OCI-LY1 (cell line): ENCODE data around the gene FAM3D.

Experiments used
- H2AFZ ChIP-seq: fragments of 200-600 bp; sonication (generic), shearing (Covaris generic); 2 replicates; pipeline ENCODE4 v1.6.0; 2014; ENCODE audit warnings: antibody characterized with exemption, mild to moderate bottlenecking, low read length
- H3F3A ChIP-seq: fragments of 200-600 bp; sonication (generic), shearing (Covaris generic); 2 replicates; pipeline ENCODE4 v1.6.0; 2014; ENCODE audit warnings: mild to moderate bottlenecking, antibody characterized with exemption, low read length, moderate library complexity; ENCODE audit not compliant: insufficient read depth
- H3K27ac ChIP-seq: fragments of 200-600 bp; sonication (generic); 2 replicates; pipeline ENCODE4 v1.5.1; 2014; ENCODE audit warnings: low read length, mixed run types, mild to moderate bottlenecking, low read depth; ENCODE audit not compliant: poor library complexity, severe bottlenecking
- H3K27me3 ChIP-seq: fragments of 200-600 bp; sonication (generic); 2 replicates; pipeline ENCODE4 v1.6.0; 2014; ENCODE audit warnings: antibody characterized with exemption, mild to moderate bottlenecking, low read length, moderate library complexity; ENCODE audit not compliant: insufficient read depth
- H3K36me3 ChIP-seq: fragments of 200-600 bp; sonication (generic); 2 replicates; pipeline ENCODE4 v1.6.1; 2014; ENCODE audit warnings: mild to moderate bottlenecking, antibody characterized with exemption, low read length, moderate library complexity, mixed read lengths; ENCODE audit not compliant: insufficient read depth
- H3K4me1 ChIP-seq: fragments of 200-600 bp; sonication (generic); 2 replicates; pipeline ENCODE4 v1.5.1; 2014; ENCODE audit warnings: mild to moderate bottlenecking, low read length, moderate library complexity; ENCODE audit not compliant: insufficient read depth, severe bottlenecking
- H3K4me2 ChIP-seq: fragments of 200-600 bp; sonication (generic), shearing (Covaris generic); 2 replicates; pipeline ENCODE4 v1.6.1; 2014; ENCODE audit warnings: low read length
- H3K4me3 ChIP-seq: fragments of 200-600 bp; sonication (generic); 2 replicates; pipeline ENCODE4 v1.5.1; 2014; ENCODE audit warnings: low read length, low read depth, mild to moderate bottlenecking, mixed read lengths; ENCODE audit not compliant: poor library complexity, severe bottlenecking
- H3K79me2 ChIP-seq: fragments of 200-600 bp; shearing (Covaris generic); 2 replicates; pipeline ENCODE4 v1.6.1; 2016; ENCODE audit warnings: mixed run types, low read length, mixed read lengths; ENCODE audit not compliant: insufficient read depth
- H3K9ac ChIP-seq: fragments of 200-600 bp; sonication (generic), shearing (Covaris generic); 2 replicates; pipeline ENCODE4 v1.6.1; 2014; ENCODE audit warnings: mild to moderate bottlenecking, low read length, mixed read lengths
- H3K9me2 ChIP-seq: fragments of 200-600 bp; sonication (generic), shearing (Covaris generic); 2 replicates; pipeline ENCODE4 v1.6.1; 2014; ENCODE audit warnings: low read depth, mild to moderate bottlenecking, low read length, mixed read lengths
- H3K9me3 ChIP-seq: fragments of 200-600 bp; shearing (Covaris generic); 2 replicates; pipeline ENCODE4 v1.6.1; 2014; ENCODE audit warnings: low read length, mixed read lengths
- H4K20me1 ChIP-seq: fragments of 200-600 bp; sonication (generic), shearing (Covaris generic); 2 replicates; pipeline ENCODE4 v1.6.0; 2016; ENCODE audit warnings: mild to moderate bottlenecking, low read length; ENCODE audit not compliant: insufficient read depth
- EZH2 ChIP-seq: fragments of 200-600 bp; sonication (generic), shearing (Covaris generic); IDR thresholded peaks from 2 replicates; pipeline ENCODE4 v1.8.0; 2017; ENCODE audit warnings: borderline replicate concordance, mixed run types, mild to moderate bottlenecking, antibody characterized with exemption, low read length, moderate library complexity, mixed read lengths
- TF ChIP-seq, protein P1 (sequence below): fragments of 200-600 bp; sonication (generic), shearing (Covaris generic); IDR thresholded peaks from 2 replicates; pipeline ENCODE4 v1.5.1; 2017; ENCODE audit warnings: mild to moderate bottlenecking, antibody characterized with exemption, low read length, moderate library complexity, mixed read lengths

The FAM3D gene

DNA sequence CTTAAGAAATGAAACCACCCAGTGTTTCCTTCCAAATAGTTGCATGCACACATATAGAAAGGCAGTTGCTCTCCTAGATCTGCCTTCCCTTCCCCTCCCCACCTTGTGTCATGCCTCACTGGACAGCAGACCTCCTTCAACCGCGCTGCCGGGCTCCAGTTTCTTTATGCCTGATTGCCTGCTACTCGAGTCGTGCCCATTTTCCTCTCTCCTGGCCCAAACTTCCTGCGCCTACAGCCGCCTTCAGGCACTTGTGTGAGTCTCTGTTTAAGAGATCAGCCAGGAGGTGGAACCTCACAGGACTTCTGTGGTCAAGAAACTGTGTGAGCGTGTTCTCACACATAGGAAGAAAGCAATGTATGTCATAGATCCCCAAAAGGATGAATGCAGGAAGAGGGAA lies 80.6 kb downstream of the FAM3D start:
- H4K20me1 ChIP-seq: no peaks in the 10 kb centered on the region
- H3F3A ChIP-seq: no peaks in the 10 kb centered on the region
- no peaks in the 10 kb centered on the region for H3K9me3 ChIP-seq
- H3K27ac ChIP-seq: no peak overlapping the region
- H3K9ac ChIP-seq: no peak overlapping the region
- no peak overlapping the region for H3K4me2 ChIP-seq
- H2AFZ ChIP-seq: no peak overlapping the region
- no peaks in the 10 kb centered on the region for H3K9me2 ChIP-seq
- H3K27me3 ChIP-seq: peaks cover 16% of the 10 kb centered on the region; the same call in 1 of the 2 replicates
- H3K79me2 ChIP-seq: no peaks in the 10 kb centered on the region
- peaks cover 12% of the 10 kb centered on the region for H3K4me1 ChIP-seq
- TF ChIP-seq, protein P1, sequence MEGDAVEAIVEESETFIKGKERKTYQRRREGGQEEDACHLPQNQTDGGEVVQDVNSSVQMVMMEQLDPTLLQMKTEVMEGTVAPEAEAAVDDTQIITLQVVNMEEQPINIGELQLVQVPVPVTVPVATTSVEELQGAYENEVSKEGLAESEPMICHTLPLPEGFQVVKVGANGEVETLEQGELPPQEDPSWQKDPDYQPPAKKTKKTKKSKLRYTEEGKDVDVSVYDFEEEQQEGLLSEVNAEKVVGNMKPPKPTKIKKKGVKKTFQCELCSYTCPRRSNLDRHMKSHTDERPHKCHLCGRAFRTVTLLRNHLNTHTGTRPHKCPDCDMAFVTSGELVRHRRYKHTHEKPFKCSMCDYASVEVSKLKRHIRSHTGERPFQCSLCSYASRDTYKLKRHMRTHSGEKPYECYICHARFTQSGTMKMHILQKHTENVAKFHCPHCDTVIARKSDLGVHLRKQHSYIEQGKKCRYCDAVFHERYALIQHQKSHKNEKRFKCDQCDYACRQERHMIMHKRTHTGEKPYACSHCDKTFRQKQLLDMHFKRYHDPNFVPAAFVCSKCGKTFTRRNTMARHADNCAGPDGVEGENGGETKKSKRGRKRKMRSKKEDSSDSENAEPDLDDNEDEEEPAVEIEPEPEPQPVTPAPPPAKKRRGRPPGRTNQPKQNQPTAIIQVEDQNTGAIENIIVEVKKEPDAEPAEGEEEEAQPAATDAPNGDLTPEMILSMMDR: no peak
- TF ChIP-seq EZH2: no peak
- no peaks in the 10 kb centered on the region for H3K36me3 ChIP-seq
- H3K4me3 ChIP-seq: no peak overlapping the region

DNA sequence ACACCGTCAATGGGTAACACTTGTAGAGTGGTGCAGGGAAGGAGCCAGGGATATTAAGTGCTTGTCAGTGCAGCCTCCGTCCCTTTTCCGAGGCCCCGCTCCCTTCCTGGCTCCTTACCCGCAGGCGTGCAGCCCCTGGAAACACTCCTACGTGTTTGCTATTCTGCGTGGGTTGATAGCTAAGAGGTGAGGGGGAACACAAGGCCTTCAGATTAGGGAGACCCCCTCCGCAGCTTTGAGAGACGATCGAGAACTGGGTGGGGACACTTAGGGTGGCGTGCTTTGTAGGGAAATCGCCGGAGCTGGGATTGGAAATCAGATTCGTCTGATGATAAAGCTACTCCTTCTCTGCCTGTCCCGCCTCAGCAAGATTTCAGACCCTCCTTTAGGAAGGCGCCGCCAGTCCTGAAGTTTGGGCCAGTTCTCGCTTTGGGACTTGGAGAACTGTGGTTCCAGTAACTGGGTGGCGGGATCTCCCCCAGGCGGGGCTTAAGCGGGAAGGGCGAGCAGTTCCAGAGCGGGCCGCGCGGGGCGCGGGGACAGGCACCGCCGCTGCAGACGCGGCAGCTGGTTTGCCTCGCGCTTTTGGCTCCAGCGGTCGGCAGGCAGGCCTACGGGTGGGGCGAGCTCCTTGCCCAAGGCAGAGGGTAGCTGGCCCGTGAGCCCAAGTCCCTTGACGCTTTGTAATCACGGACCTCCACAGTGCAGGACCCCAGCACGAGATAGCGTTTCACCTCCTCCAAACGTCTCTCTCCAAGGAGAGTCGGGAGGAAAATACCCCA lies 81.4 kb downstream of the FAM3D start:
- Histone ChIP-seq H2AFZ (no peak overlapping the region), H3K4me3 (peak overlapping the region; percentile 48), H3K27ac (no peak overlapping the region)

DNA sequence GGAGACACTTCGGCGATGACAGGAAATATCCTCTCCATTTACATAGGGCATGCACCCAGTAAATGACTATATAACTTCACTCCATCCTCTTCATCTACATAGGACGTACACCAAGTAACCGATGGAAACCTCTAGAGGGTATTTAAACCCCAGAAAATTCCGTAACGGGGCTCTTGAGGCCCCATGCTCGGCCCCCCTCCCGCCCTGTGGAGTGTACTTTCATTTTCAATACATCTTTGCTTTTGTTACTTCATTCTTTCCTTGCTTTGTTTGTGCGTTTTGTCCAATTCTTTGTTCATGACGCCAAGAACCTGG lies 81.9 kb downstream of the FAM3D start:
- Histone ChIP-seq H3K9me3 (no peaks in the 10 kb centered on the region), H3K36me3 (no peaks in the 10 kb centered on the region), H3K9me2 (no peaks in the 10 kb centered on the region), H3K27ac (no peak overlapping the region), H3K4me2 (peak overlapping the region; percentile 62), H3K9ac (no peak overlapping the region; the same call in 1 of the 2 replicates), H3F3A (no peaks in the 10 kb centered on the region), H3K4me3 (peak overlapping the region; percentile 48), H3K4me1 (peaks cover 12% of the 10 kb centered on the region), H3K79me2 (no peaks in the 10 kb centered on the region), H2AFZ (no peak overlapping the region), H3K27me3 (peaks cover 12% of the 10 kb centered on the region; the same call in 1 of the 2 replicates), H4K20me1 (no peaks in the 10 kb centered on the region)
- TF ChIP-seq, protein P1: no peak
- TF ChIP-seq EZH2: no peak

More for the DNA sequence above, 81.4 kb downstream of the FAM3D start:
- H3K4me2 ChIP-seq: peak overlapping the region; percentile 62
- no peaks in the 10 kb centered on the region for H4K20me1 ChIP-seq
- no peaks in the 10 kb centered on the region for H3K36me3 ChIP-seq
- H3K9ac ChIP-seq: no peak overlapping the region; the same call in 1 of the 2 replicates
- no peaks in the 10 kb centered on the region for H3K9me2 ChIP-seq
- TF ChIP-seq, protein P1: peak; percentile 47
- TF ChIP-seq EZH2: no peak
- H3K79me2 ChIP-seq: no peaks in the 10 kb centered on the region
- no peaks in the 10 kb centered on the region for H3F3A ChIP-seq
- peaks cover 15% of the 10 kb centered on the region; the same call in 1 of the 2 replicates for H3K27me3 ChIP-seq
- peaks cover 12% of the 10 kb centered on the region for H3K4me1 ChIP-seq
- H3K9me3 ChIP-seq: no peaks in the 10 kb centered on the region
